Keratinocyte (primary cell): ENCODE results near the gene ANGEL2.

Experiments used
- CTCF ChIP-seq, 3 experiments: IDR thresholded peaks in 1 of 3; conservative IDR thresholded peaks in 1 of 3; optimal IDR thresholded peaks in 1 of 3; 2 replicates in 2 of 3; 3 replicates in 1 of 3; pipeline versions ENCODE3 to v1.5.1; 2011; ENCODE audit warnings: low read length in 3 of 3, mild to moderate bottlenecking in 3 of 3, moderate library complexity in 2 of 3, control low read depth in 1 of 3, inconsistent platforms in 1 of 3; ENCODE audit not compliant: insufficient read depth in 2 of 3; ENCODE audit errors: extremely low read depth in 1 of 3
- EZH2 ChIP-seq: IDR thresholded peaks from one replicate; pipeline ENCODE4 v1.6.1; 2012; ENCODE audit warnings: inconsistent platforms, mild to moderate bottlenecking, low read length, moderate library complexity

- TF ChIP-seq CTCF (optimal IDR thresholded peaks at IDR 0.05 in 1 of 3, IDR thresholded peaks at IDR 0.05 in 1 of 3, conservative IDR thresholded peaks at IDR 0.05 in 1 of 3; ENCODE audit: extremely low read depth in 1 of 3, insufficient read depth in 2 of 3, low read length in 3 of 3), result no peak
- peak; percentile 87 for TF ChIP-seq EZH2
These were observed 64.3 kb downstream of the ANGEL2 start for GRCh38 chr1:212951126-212951946.
